SK-N-SH treated with all-trans-retinoic acid at 6 μM for 48 hours (cell line): ENCODE results near the gene SLC25A29.
"Not testable (repeated sequence)": the region's sequence is repeated elsewhere in the genome, so short reads cannot be mapped to it uniquely, and the experiment has no call there.

ENCODE experiments used
- ATAC-seq: fragments of 200-7000 bp; cut with Tn5 transposase; 3 replicates; pipeline ENCODE4 v1.9.1; 2020; ENCODE audit warnings: mild to moderate bottlenecking, moderate library complexity
- ARNTL ChIP-seq: fragments of 450-650 bp; formaldehyde crosslinking; IDR thresholded peaks from 2 replicates; pipeline ENCODE4 v1.5.0; 2020; ENCODE audit warnings: low read depth, mild to moderate bottlenecking, moderate library complexity, borderline replicate concordance
- BACH2 ChIP-seq: fragments of 250-450 bp; sonication (Bioruptor Pico); IDR thresholded peaks from 2 replicates; pipeline ENCODE4 v1.9.0; 2021; ENCODE audit warnings: mild to moderate bottlenecking, borderline replicate concordance
- CREB5 ChIP-seq: fragments of 250-450 bp; sonication (Bioruptor Pico); IDR thresholded peaks from 2 replicates; pipeline ENCODE4 v1.5.1; 2020; ENCODE audit warnings: low read depth, mild to moderate bottlenecking, moderate library complexity
- CSDC2 ChIP-seq: fragments of 250-450 bp; sonication (Bioruptor Pico); IDR thresholded peaks from 2 replicates; pipeline ENCODE4 v1.5.0; 2020; ENCODE audit warnings: mild to moderate bottlenecking, moderate library complexity
- ESRRG ChIP-seq: fragments of 250-450 bp; sonication (Bioruptor Pico); IDR thresholded peaks from 2 replicates; pipeline ENCODE4 v1.6.1; 2021; ENCODE audit warnings: mild to moderate bottlenecking
- GLIS3 ChIP-seq: fragments of 250-450 bp; sonication (Bioruptor Pico); IDR thresholded peaks from 2 replicates; pipeline ENCODE4 v1.5.0; 2020; ENCODE audit warnings: mild to moderate bottlenecking, moderate library complexity
- OSR1 ChIP-seq: fragments of 250-450 bp; sonication (Bioruptor Pico); IDR thresholded peaks from 2 replicates; pipeline ENCODE4 v1.8.0; 2022; ENCODE audit warnings: moderate library complexity, mild to moderate bottlenecking, inconsistent platforms
- POU6F1 ChIP-seq: fragments of 250-450 bp; sonication (Bioruptor Pico); IDR thresholded peaks from 2 replicates; pipeline ENCODE4 v1.8.0; 2021; ENCODE audit warnings: low read depth, mild to moderate bottlenecking, moderate library complexity, borderline replicate concordance
- PPARA ChIP-seq: fragments of 250-450 bp; sonication (Bioruptor Pico); IDR thresholded peaks from 2 replicates; pipeline ENCODE4 v1.5.0; 2020; ENCODE audit warnings: mild to moderate bottlenecking, borderline replicate concordance
- RARB ChIP-seq: fragments of 250-450 bp; sonication (Bioruptor Pico); IDR thresholded peaks from 2 replicates; pipeline ENCODE4 v1.8.0; 2021; ENCODE audit warnings: mild to moderate bottlenecking, moderate library complexity
- SNAI2 ChIP-seq: fragments of 250-450 bp; sonication (Bioruptor Pico); IDR thresholded peaks from 2 replicates; pipeline ENCODE4 v1.5.0; 2020; ENCODE audit warnings: mild to moderate bottlenecking, moderate library complexity
- TCF4 ChIP-seq: fragments of 250-450 bp; sonication (Bioruptor Pico); IDR thresholded peaks from 2 replicates; pipeline ENCODE4 v1.8.0; 2021; ENCODE audit warnings: mild to moderate bottlenecking, moderate library complexity, borderline replicate concordance
- TSHZ2 ChIP-seq: fragments of 250-450 bp; sonication (Bioruptor Pico); IDR thresholded peaks from 2 replicates; pipeline ENCODE4 v1.5.0; 2020; ENCODE audit warnings: mild to moderate bottlenecking, moderate library complexity
- ZC3H10 ChIP-seq: fragments of 250-450 bp; sonication (Bioruptor Pico); IDR thresholded peaks from 2 replicates; pipeline ENCODE4 v1.5.1; 2021; ENCODE audit warnings: mild to moderate bottlenecking, moderate library complexity
- ZFP3 ChIP-seq: fragments of 250-450 bp; sonication (Bioruptor Pico); IDR thresholded peaks from 2 replicates; pipeline ENCODE4 v1.5.0; 2020; ENCODE audit warnings: mild to moderate bottlenecking, moderate library complexity
- ZFP30 ChIP-seq: fragments of 450-650 bp; formaldehyde crosslinking; IDR thresholded peaks from 2 replicates; pipeline ENCODE4 v1.5.0; 2022; ENCODE audit warnings: mild to moderate bottlenecking, moderate library complexity
- ZNF8 ChIP-seq: fragments of 450-650 bp; formaldehyde crosslinking; IDR thresholded peaks from 2 replicates; pipeline ENCODE4 v1.5.0; 2020; ENCODE audit warnings: mild to moderate bottlenecking, moderate library complexity
- TF ChIP-seq, protein P1 (sequence below): fragments of 250-450 bp; sonication (Bioruptor Pico); IDR thresholded peaks from 2 replicates; pipeline ENCODE4 v1.8.0; 2020; ENCODE audit warnings: mild to moderate bottlenecking, moderate library complexity, borderline replicate concordance
- TF ChIP-seq, protein P2 (sequence below): fragments of 250-450 bp; sonication (Bioruptor Pico); IDR thresholded peaks from 2 replicates; pipeline ENCODE4 v1.5.1; 2021; ENCODE audit warnings: mild to moderate bottlenecking, moderate library complexity

The SLC25A29 gene

GRCh38 chr14:100346306-100347091 lies 40.3 kb upstream of the SLC25A29 start:
- TF ChIP-seq ZC3H10 (CRISPR knock-in tag), result no peak
- ATAC-seq, result no peak

- no peak for ATAC-seq
- TF ChIP-seq TCF4 (CRISPR knock-in tag) (no peak), ZNF8 (no peak), TSHZ2 (CRISPR knock-in tag) (no peak), ZFP30 (CRISPR knock-in tag) (no peak), ESRRG (CRISPR knock-in tag) (no peak), SNAI2 (CRISPR knock-in tag) (no peak), BACH2 (CRISPR knock-in tag) (no peak), OSR1 (CRISPR knock-in tag) (no peak), PPARA (CRISPR knock-in tag) (no peak), ARNTL (CRISPR knock-in tag) (no peak), RARB (CRISPR knock-in tag) (no peak), GLIS3 (CRISPR knock-in tag) (no peak), CREB5 (no peak), ZC3H10 (CRISPR knock-in tag) (no peak), POU6F1 (no peak), ZFP3 (CRISPR knock-in tag) (no peak)
- TF ChIP-seq, protein P1, sequence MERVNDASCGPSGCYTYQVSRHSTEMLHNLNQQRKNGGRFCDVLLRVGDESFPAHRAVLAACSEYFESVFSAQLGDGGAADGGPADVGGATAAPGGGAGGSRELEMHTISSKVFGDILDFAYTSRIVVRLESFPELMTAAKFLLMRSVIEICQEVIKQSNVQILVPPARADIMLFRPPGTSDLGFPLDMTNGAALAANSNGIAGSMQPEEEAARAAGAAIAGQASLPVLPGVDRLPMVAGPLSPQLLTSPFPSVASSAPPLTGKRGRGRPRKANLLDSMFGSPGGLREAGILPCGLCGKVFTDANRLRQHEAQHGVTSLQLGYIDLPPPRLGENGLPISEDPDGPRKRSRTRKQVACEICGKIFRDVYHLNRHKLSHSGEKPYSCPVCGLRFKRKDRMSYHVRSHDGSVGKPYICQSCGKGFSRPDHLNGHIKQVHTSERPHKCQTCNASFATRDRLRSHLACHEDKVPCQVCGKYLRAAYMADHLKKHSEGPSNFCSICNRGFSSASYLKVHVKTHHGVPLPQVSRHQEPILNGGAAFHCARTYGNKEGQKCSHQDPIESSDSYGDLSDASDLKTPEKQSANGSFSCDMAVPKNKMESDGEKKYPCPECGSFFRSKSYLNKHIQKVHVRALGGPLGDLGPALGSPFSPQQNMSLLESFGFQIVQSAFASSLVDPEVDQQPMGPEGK (CRISPR knock-in tag), result no peak
- TF ChIP-seq, protein P2, sequence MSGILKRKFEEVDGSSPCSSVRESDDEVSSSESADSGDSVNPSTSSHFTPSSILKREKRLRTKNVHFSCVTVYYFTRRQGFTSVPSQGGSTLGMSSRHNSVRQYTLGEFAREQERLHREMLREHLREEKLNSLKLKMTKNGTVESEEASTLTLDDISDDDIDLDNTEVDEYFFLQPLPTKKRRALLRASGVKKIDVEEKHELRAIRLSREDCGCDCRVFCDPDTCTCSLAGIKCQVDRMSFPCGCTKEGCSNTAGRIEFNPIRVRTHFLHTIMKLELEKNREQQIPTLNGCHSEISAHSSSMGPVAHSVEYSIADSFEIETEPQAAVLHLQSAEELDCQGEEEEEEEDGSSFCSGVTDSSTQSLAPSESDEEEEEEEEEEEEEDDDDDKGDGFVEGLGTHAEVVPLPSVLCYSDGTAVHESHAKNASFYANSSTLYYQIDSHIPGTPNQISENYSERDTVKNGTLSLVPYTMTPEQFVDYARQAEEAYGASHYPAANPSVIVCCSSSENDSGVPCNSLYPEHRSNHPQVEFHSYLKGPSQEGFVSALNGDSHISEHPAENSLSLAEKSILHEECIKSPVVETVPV (CRISPR knock-in tag), result no peak
Observed at GRCh38 chr14:100345711-100346110, 39.5 kb upstream of the SLC25A29 start.

DNA sequence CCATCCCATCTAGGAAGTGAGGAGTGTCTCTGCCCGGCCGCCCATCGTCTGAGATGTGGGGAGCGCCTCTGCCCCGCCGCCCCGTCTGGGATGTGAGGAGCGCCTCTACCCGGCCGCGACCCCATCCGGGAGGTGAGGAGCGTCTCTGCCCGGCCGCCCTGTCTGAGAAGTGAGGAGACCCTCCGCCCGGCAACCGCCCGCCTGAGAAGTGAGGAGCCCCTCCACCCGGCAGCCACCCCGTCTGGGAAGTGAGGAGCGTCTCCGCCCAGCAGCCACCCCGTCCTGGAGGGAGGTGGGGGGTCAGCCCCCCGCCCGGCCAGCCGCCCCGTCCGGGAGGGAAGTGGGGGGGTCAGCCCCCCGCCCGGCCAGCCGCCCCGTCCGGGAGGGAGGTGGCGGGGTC lies 38.4 kb upstream of the SLC25A29 start:
- ATAC-seq, result not testable (repeated sequence)

DNA sequence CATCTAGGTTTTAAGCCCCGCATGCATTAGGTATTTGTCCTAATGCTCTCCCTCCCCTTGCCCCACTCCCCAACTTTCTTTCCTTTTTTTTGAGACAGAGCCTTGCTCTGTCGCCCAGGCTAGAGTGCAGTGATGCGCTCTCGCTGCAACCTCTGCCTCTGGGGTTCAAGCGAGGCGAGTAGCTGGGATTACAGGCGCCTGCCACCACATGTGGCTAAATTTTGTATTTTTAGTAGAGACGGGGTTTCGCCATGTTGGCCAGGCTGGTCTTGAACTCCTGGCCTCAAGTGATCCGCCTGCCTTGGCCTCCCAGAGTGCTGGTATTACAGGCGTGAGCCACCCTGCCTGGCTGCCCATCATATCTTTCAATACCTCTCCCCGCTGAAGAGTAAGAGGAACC lies 36.6 kb upstream of the SLC25A29 start:
- ATAC-seq, result not testable (repeated sequence)

GRCh38 chr14:100342195-100342594 lies 36.0 kb upstream of the SLC25A29 start:
- TF ChIP-seq GLIS3 (CRISPR knock-in tag) (no peak), CSDC2 (CRISPR knock-in tag) (no peak), SNAI2 (CRISPR knock-in tag) (no peak), ESRRG (CRISPR knock-in tag) (no peak), TCF4 (CRISPR knock-in tag) (no peak), RARB (CRISPR knock-in tag) (no peak)
- TF ChIP-seq, protein P2 (CRISPR knock-in tag), result no peak
- ATAC-seq, result no peak
